Stimulated activated CD4-positive, alpha-beta T cell treated with anti-CD3 and anti-CD28 coated beads, Interleukin-12 subunit alpha, Interleukin-12 subunit beta, amount 100 ng/mL, for 48 hours (primary cell): ENCODE data around the gene FIGNL2.

Experiments
- DNase-seq, 3 donors: peaks; one replicate each; pipeline ENCODE4 v3.0.0-alpha.2; 2020; ENCODE audit warnings: low read depth in 2 of 3, low spot score in 1 of 3

FIGNL2 gene

GRCh38 chr12:51874000-51874399, 25.5 kb upstream of the FIGNL2 start:
- DNase-seq: no peak

- no peak for DNase-seq
These were observed 24.9 kb upstream of the FIGNL2 start for GRCh38 chr12:51873251-51873994.

GRCh38 chr12:51872689-51872981, 24.1 kb upstream of the FIGNL2 start:
- no peak for DNase-seq

DNA sequence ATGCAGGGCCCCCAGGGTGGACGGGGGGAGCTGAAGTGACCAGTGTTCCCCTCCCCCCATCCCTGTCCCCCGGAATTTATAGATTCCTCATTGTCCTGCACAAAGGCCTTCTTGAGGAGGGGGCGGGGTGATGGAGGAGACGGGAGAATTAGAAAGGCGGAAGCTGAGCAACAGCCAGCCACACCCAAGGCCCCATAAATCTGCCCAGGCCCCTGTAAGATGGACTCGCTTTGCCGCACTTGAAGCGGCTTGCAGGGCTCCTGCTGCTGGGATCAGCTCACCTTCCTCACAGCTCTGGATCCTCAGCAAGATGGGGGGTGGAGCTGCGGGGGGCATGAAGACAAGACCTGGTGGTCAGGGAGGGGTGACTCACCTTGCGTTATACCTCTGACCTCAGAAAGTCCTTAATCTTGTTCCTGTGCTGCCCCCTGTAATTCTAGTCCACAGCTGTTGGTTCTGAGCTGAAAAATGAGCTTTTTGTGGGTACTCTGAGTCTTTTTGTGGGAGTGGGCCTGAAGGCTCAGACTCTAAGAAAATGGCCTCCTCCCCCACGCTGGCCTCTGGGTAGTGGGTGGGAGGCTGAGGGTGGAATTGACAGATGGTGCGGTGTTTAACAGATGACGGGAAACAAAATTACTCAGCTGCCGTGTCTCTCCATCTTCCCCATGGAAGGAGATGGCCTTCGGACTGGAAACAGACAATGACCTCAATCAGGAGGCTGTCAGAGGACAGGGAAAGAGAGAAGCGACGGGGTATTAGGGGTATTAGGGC, 23.6 kb upstream of the FIGNL2 start:
- DNase-seq: no peak

GRCh38 chr12:51871126-51871525, 22.6 kb upstream of the FIGNL2 start:
- no peak for DNase-seq

DNA sequence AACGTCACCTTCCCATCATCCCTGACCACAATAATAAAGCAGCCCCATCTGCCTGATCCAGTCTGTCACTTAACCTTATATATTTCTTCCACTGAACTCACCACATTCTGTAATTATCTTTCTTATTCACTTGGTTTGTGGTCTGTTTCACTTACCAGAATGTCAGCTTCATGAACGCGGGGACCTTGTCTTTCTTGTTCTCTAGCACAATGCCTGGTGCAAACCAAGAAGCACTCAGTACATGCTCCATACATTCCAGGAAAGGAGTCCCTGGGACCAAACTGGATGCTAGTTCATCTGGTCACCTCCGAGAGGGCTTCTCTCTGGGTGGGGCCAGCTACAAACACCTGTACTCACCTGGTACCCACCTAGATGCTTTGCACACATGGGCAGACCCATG, 22.0 kb upstream of the FIGNL2 start:
- DNase-seq: no peak

GRCh38 chr12:51869931-51870330, 21.4 kb upstream of the FIGNL2 start:
- no peak for DNase-seq

- DNase-seq: no peak
These were observed 21.0 kb upstream of the FIGNL2 start for GRCh38 chr12:51869496-51869865.

DNA sequence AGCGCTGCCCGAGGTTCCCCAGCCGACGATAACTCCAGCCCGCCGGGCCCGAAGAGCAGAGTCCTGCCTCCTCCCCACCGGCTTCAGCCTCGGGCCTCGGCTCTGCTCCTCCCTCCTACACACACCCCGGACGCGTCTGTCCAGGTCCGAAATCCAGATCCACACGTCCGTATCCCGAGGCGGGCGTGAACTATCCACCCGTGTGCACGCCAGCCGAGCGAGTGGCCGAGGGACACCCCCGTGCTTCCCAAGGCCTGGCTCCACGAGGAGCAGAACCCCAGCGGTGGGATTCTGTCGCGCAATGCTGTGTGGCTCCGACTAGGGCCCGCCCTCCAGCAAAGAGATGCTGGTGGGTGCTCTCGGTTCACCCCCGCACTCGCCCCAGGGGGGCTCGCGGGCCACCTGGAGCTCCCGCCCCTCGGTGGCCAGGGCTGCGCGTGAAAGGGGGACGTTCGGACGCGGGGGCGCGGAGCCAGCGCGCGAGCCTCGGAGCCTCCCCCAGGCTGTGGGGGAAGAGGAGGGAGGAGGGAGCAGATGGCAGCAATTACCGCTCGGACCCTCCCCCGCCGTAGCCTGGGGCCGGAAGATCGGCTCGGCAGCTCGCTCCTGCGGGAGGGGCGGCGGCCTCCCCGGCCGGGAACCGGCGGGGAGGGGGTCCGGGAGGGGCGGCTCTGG, 20.4 kb upstream of the FIGNL2 start:
- DNase-seq: no peak

GRCh38 chr12:51867796-51868428, 19.4 kb upstream of the FIGNL2 start:
- DNase-seq: no peak

DNA sequence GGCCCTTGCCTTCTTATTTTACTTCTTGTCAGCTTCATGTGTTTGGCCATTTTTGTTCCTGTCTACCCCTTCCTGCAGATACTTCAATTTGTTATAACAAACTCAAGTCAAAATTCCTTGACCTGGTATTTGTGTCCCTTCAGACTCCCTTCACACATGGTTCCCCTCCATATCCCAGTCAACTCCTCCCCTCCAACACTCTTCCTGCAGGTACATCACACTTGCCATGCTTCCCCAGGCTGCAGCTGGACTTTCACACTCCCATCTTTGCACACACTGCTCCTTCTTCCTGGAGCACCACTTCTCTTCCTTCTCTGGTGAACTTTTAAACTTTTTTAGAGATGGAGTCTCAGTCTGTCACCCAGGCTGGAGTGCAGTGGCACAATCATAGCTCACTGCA, 18.9 kb upstream of the FIGNL2 start:
- no peak for DNase-seq

- DNase-seq: no peak
These were observed 18.2 kb upstream of the FIGNL2 start for GRCh38 chr12:51866762-51867161.

- DNase-seq: no peak
These were observed 17.8 kb upstream of the FIGNL2 start for GRCh38 chr12:51866324-51866723.

GRCh38 chr12:51865757-51866270, 17.3 kb upstream of the FIGNL2 start:
- no peak for DNase-seq

GRCh38 chr12:51864833-51865670, 16.5 kb upstream of the FIGNL2 start:
- no peak for DNase-seq

DNA sequence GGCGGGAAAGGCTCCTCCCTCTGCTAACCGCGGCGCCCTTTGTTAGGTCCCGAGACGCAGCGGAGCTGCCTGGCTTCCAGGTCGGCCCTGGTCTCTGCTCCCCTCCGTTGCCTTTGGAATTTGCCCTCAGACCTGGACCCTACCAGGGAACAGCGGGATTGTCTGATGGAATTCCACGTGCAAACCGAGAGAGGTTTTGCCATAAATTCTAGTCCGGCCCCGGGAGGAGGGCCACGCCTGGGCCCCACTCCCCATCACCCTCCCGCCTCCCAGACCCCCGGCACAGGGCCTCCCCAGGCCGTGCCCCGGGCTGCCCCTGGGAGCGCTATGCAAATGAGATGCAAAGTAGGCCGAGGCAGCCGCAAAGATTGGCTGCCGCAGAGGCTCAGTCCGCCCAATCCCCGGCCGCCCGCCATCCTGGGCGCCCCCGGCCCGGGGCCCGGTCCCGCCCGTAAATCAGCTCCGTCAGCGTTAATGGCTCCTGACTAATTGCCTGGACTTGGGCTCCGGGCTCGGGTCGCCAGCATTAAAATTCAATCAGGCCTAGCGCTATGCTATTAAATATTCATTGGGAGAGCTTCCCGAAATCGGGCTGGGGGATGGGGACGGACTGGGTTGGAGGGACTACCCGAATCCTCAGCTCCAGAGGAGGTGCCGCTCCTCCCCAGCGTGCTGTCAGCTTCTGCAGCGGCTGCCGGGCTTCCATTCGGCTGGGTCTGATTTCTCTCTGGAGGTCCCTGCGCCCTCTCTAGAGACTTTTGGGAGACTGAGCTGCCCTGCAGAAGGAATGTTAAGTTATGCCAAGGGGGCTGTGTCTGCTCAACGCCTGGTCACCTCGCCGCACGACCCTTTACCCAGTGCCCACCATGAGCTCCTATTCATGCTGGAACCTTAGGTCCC, 15.7 kb upstream of the FIGNL2 start:
- DNase-seq: peak in 2 of 3 donors; percentile 15 to 16

DNA sequence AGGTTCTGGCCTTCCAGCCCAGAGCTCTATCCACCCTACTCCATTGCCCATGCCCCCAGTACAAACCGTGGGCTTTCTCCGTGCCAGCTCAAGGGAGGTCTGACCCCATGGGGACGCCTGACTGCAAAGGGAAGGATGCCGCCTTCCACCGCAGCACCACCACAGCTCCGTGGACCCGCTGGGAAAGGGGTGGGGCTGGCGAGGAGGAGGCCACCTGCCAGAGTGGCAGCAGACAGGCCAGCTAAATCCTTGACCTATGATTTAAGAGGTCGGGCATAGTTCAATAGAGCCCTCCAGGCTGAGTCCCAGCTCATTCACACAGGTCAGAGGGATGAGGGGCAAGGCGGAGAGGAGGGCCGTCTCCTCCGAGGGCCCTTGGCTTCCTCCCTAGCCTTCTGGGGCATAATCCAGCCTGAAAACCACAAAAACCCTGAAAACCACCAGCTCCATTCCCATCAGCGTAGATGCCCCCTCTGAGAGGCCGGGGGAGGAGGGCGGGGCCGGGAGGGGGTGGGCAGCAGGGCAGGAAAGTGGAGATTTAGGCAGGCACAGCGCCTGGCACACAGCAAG, 14.9 kb upstream of the FIGNL2 start:
- no peak for DNase-seq

- DNase-seq: no peak
These were observed 14.4 kb upstream of the FIGNL2 start for GRCh38 chr12:51862947-51863346.

DNA sequence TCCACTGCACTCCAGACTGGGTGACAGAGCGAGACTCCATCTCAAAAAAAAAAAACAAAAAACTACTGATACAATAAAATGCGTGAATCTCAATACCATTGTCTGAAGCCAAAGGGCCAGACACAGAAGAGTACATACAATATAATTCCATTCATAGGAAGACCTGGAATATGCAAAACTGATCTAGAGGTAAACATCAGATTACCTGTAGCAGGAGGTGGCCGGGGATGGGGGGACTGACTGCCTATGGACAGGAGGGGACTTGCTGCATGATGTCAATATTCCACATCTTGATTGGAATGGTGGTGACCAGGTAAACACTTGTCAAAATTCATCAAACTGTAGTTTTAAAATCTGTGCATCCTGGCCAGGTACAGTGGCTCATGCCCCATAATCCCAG, 12.5 kb upstream of the FIGNL2 start:
- no peak for DNase-seq
